Endothelial cell of hepatic sinusoid (primary cell): Measurements from ENCODE around the gene PHLDB3.
"Not testable (repeated sequence)": the region's sequence is repeated elsewhere in the genome, so short reads cannot be mapped to it uniquely, and the experiment has no call there.

ENCODE experiments used
- in situ Hi-C: cut with HindIII; loops from 2 replicates; pipeline ENCODE4 v1.10.0; 2017; ENCODE audit warnings: low sequenced_read_pairs

The PHLDB3 gene

GRCh38 chr19:43527860-43528622, 23.5 kb upstream of the PHLDB3 start:
- in situ Hi-C loops = loop anchor here (5.0 kb wide), 1 partner anchor 81 kb away; no protein-coding TSS in a partner anchor

- in situ Hi-C loops = loop anchor here (5.0 kb wide), 1 partner anchor 80 kb away; no protein-coding TSS in a partner anchor
These were observed 22.6 kb upstream of the PHLDB3 start, which contains the start of gene ETHE1 for GRCh38 chr19:43526884-43527859. TSS of gene ETHE1 (minus strand) at chr19:43527201. CDS start at chr19:43527177, 24 bp downstream.

GRCh38 chr19:43525836-43526771, 21.6 kb upstream of the PHLDB3 start:
- in situ Hi-C loops = loop anchor here (5.0 kb wide), 1 partner anchor 79 kb away; no protein-coding TSS in a partner anchor

GRCh38 chr19:43524922-43525835, 20.6 kb upstream of the PHLDB3 start:
- in situ Hi-C loops = loop anchor here (5.0 kb wide), 1 partner anchor 78 kb away; no protein-coding TSS in a partner anchor

GRCh38 chr19:43523696-43524095, 19.1 kb upstream of the PHLDB3 start:
- in situ Hi-C loops = not testable (repeated sequence)

- in situ Hi-C loops = no loop called here
These were observed 18.4 kb upstream of the PHLDB3 start for GRCh38 chr19:43522929-43523328.

- in situ Hi-C loops = no loop called here
These were observed 15.0 kb upstream of the PHLDB3 start for GRCh38 chr19:43519436-43520088.

GRCh38 chr19:43518051-43518450, 13.5 kb upstream of the PHLDB3 start:
- in situ Hi-C loops = no loop called here

- in situ Hi-C loops = not testable (repeated sequence)
These were observed 7.9 kb upstream of the PHLDB3 start for GRCh38 chr19:43512399-43512798.

- in situ Hi-C loops = no loop called here
These were observed 6.8 kb upstream of the PHLDB3 start for GRCh38 chr19:43511324-43511723.

- in situ Hi-C loops = no loop called here
These were observed 6.2 kb upstream of the PHLDB3 start for GRCh38 chr19:43510713-43511112.

- in situ Hi-C loops = no loop called here
These were observed 3.3 kb upstream of the PHLDB3 start for GRCh38 chr19:43507880-43508279.

GRCh38 chr19:43506629-43507028, 2.1 kb upstream of the PHLDB3 start:
- in situ Hi-C loops = no loop called here

GRCh38 chr19:43505941-43506340, 1.4 kb upstream of the PHLDB3 start:
- in situ Hi-C loops = no loop called here

- in situ Hi-C loops = no loop called here
These were observed 575 bp upstream of the PHLDB3 start for GRCh38 chr19:43505186-43505456.

GRCh38 chr19:43503501-43504425, 783 bp downstream of the PHLDB3 start:
- in situ Hi-C loops = no loop called here

- in situ Hi-C loops = no loop called here
These were observed 2.0 kb downstream of the PHLDB3 start for GRCh38 chr19:43502419-43502976.
